ENCODE data around the gene FXYD5. TPM values are rescaled to one million over a fixed set of nuclear protein-coding genes. Genes with fewer than 3 reads are reported as not detected.

Gene FXYD5
- total RNA-seq, 1 experiment from 2014 or later: 100 TPM

DNA sequence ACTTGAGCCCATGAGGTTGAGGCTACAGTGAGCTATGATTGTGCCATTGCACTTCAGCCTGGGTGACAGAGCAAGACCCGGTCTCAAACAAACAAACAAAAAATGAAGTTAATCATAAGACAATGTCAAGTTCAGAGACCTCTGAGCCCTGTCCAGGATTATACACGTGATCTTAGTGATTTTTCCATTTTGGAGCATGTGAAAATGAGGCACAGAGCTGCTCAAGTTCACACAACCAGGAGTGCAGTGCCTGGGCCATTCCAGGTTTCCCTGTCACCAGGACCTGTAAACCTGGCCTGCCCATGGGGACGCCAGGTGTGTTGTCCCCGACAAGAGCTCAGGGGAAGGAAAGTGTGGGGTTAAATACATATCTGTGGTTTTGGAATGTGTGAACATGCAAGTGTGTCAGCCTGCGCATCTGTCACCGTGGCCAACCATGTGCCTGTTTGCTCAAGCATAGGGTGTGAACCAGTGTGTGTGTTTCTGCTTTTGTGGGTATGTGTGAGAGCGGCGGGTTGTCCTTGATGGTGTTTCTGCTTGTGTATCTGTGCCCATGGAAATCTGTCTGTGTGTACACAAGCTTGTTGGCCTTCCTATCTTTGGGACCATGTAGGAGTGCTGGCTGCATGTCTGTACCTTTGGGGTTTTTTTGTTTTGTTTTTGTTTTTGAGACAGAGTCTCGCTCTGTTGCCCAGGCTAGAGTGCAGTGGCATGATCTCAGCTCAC lies 17.4 kb upstream of the FXYD5 start:
- H3K9ac ChIP-seq (ENCODE audit: extremely low read depth, insufficient read length, low read length): no peak overlapping the region
- no peak overlapping the region for H3K14ac ChIP-seq (ENCODE audit: insufficient read depth, low read length)
- H3K27ac Mint-ChIP-seq: no peak overlapping the region
- H2BK20ac ChIP-seq (ENCODE audit: low read depth, low read length, poor library complexity, severe bottlenecking): no peak overlapping the region
- no CpG with 5 or more reads among the region's 9 CpGs for WGBS (ENCODE audit: extremely low coverage, insufficient read length, low lambda C conversion rate)
- DNase-seq: no peak
- no peak overlapping the region for H3K27ac ChIP-seq (ENCODE audit: insufficient read length, low read depth, low read length)
- H4K20me1 ChIP-seq (ENCODE audit: control insufficient read depth, insufficient read depth, insufficient read length): no peaks in the 10 kb centered on the region
- no peak overlapping the region for H2BK15ac ChIP-seq (ENCODE audit: low read depth, low read length)
- H2BK120ac ChIP-seq (ENCODE audit: low read depth, low read length, poor library complexity, severe bottlenecking): no peak overlapping the region
- H3K79me1 ChIP-seq (ENCODE audit: insufficient read depth, low read depth, low read length, poor library complexity, severe bottlenecking): no peaks in the 10 kb centered on the region
- H3K79me2 ChIP-seq (ENCODE audit: insufficient read depth, low read length): no peaks in the 10 kb centered on the region
- no peak overlapping the region for H2AK5ac ChIP-seq (ENCODE audit: insufficient read length, low read length)
- peaks cover 9% of the 10 kb centered on the region for H3K23me2 ChIP-seq (ENCODE audit: insufficient read length, low read depth, low read length, poor library complexity, severe bottlenecking)
- no peak overlapping the region for H2BK5ac ChIP-seq (ENCODE audit: insufficient read length, low read length)
- H4K91ac ChIP-seq (ENCODE audit: insufficient read length, low read depth, low read length): no peak overlapping the region
- no peak for TF ChIP-seq CTCF (conservative IDR thresholded peaks at IDR 0.05)
- no peak overlapping the region for H2BK12ac ChIP-seq (ENCODE audit: insufficient read length, low read depth, low read length)
- H3K9me3 Mint-ChIP-seq: no peaks in the 10 kb centered on the region; a peak in 1 of 5 replicates
- no peak overlapping the region for H3K23ac ChIP-seq (ENCODE audit: insufficient read length, low read depth, low read length)
- no peak overlapping the region for H3K4ac ChIP-seq (ENCODE audit: low read depth, low read length)
- H4K5ac ChIP-seq (ENCODE audit: insufficient read length, low read depth, low read length): no peak overlapping the region
- no peak overlapping the region for H3K4me2 ChIP-seq (ENCODE audit: insufficient read depth, insufficient read length, low read length)
- peaks cover 30 to 44% of the 10 kb centered on the region in 2 experiments for H3K4me1 Mint-ChIP-seq
- no peak overlapping the region for H3K56ac ChIP-seq (ENCODE audit: insufficient read length, low read depth, low read length)
- H3K4me3 Mint-ChIP-seq: no peak overlapping the region
- no peaks in the 10 kb centered on the region; the same call in 1 of the 2 replicates for H3K27me3 ChIP-seq (ENCODE audit: insufficient read depth, low read length)
- H3K27me3 Mint-ChIP-seq (ENCODE audit: low read depth): peaks cover 34% of the 10 kb centered on the region
- no peaks in the 10 kb centered on the region for H3K9me3 ChIP-seq (ENCODE audit: control insufficient read depth, low read depth, low read length)
- H3K4me1 ChIP-seq (ENCODE audit: insufficient read depth, low read length): peaks cover 2% of the 10 kb centered on the region; the same call in 1 of the 2 replicates
- peaks cover 0 to 3% (median 0%) of the 10 kb centered on the region in 3 experiments; a peak in 1 of 7 replicates for H3K36me3 Mint-ChIP-seq (ENCODE audit: insufficient read depth in 1 of 3, low read depth in 3 of 3)
- H2AFZ ChIP-seq (ENCODE audit: low read length): no peak overlapping the region
- H3T11ph ChIP-seq (ENCODE audit: low read length): no peak overlapping the region
- no peak overlapping the region for H3K18ac ChIP-seq (ENCODE audit: insufficient read length, low read depth, low read length)
- H4K8ac ChIP-seq (replicated peaks; ENCODE audit: insufficient read length, low read depth, low read length): no peak overlapping the region
